ENCODE measurements around the gene FRMD4A. TPM values are rescaled to one million over a fixed set of nuclear protein-coding genes. Genes with fewer than 3 reads are reported as not detected.

FRMD4A gene
- total RNA-seq, 1 donor from 2014 or later: 23.7 TPM

GRCh38 chr10:14349081-14349480 is 18.4 kb upstream of the FRMD4A start:
- intact Hi-C loops (cut with DNase I): no loop called here
- DNase-seq (ENCODE audit: low spot score): no peak

GRCh38 chr10:14345262-14345661 is 14.5 kb upstream of the FRMD4A start:
- intact Hi-C loops (cut with DNase I): no loop called here
- DNase-seq (ENCODE audit: low spot score): no peak

DNA sequence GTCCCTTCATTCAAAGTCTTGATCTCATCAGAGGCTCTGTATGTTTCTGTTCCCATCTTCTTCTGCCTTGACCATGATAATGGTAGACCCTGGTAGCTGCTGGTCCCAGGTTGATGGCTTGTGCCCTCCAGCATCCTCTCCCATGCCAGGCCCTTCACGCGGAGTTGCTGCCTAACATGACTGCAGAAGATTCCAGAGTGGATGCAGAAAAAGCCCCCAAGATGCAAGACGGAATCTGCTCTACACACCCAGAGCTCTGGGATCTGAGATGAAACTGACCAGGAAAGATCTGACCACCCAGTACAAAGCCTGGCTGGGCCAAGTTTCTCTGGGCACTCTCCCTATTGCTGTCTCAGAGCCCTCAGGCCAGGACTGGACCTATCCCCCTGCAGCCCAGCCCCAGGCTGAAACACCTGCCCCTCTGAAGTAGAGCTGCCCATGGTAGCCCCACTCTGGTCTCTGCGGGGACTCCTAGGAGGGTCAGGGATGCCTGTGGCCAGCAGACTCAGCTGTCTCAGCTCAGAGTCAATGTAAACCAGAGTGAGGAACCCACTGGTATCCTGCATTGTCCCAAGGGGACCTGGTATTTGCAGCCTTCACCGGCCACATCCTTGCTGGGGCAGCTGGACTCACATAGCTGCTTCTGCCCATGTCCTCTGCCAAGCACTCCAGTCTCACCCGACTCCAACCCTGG is 9.5 kb upstream of the FRMD4A start:
- intact Hi-C loops (cut with DNase I): no loop called here
- DNase-seq (ENCODE audit: low spot score): no peak

- no peak for DNase-seq (ENCODE audit: low spot score)
- intact Hi-C loops (cut with DNase I): no loop called here
Measured at GRCh38 chr10:14336736-14337135, 6.0 kb upstream of the FRMD4A start.

DNA sequence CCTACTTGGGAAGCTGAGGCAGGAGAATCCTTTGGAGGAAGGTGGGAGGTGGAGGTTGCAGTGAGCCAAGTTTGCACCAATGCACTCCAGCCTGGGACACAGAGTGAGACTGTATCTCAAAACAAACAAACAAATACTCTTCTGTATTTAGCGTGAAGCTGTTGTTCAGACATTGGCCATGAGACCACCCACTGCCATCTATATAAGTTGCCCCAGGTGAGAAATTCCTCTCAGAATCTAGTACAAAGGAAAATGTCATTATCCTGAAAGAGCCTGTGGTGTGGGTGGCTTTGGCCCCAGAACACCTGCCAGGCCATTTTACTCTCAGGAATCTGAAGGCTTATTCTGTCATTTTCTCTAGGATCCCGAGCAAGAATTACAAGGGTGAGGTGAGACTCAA is 4.0 kb upstream of the FRMD4A start:
- no peak for DNase-seq (ENCODE audit: low spot score)
- intact Hi-C loops (cut with DNase I): no loop called here

GRCh38 chr10:14333606-14334005 is 2.9 kb upstream of the FRMD4A start:
- no peak for DNase-seq (ENCODE audit: low spot score)
- intact Hi-C loops (cut with DNase I): no loop called here

- DNase-seq (ENCODE audit: low spot score): no peak
- intact Hi-C loops (cut with DNase I): no loop called here
Measured at GRCh38 chr10:14332903-14333302, 2.2 kb upstream of the FRMD4A start.

DNA sequence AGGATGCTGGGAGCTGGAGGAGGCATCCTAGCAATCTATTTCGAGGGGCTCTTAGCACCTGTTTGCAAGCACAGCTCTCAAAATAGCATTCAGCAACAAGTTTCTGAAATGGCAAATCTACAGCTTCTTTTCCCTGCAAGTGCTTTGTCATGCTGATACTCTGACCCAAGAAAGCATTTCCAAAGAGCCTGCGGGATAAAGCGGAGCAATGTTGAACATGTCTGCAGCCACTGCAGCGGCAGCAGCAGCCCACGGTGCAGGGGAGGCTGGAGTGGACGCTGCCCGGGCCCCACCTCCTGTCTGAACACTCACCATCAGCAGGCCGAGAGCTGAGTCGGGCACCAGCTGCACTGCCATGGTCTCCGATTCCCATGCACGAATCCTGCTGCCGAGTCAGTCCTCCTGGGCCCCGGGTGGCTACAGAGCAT is 964 bp downstream of the FRMD4A start:
- DNase-seq (ENCODE audit: low spot score): no peak
- intact Hi-C loops (cut with DNase I): no loop called here

- no peak for DNase-seq (ENCODE audit: low spot score)
- intact Hi-C loops (cut with DNase I): no loop called here
Measured at GRCh38 chr10:14328881-14329672, 1.6 kb downstream of the FRMD4A start.

GRCh38 chr10:14327527-14327926 is 3.2 kb downstream of the FRMD4A start:
- intact Hi-C loops (cut with DNase I): no loop called here
- no peak for DNase-seq (ENCODE audit: low spot score)

- no peak for DNase-seq (ENCODE audit: low spot score)
- intact Hi-C loops (cut with DNase I): no loop called here
Measured at GRCh38 chr10:14326581-14326980, 4.1 kb downstream of the FRMD4A start.

DNA sequence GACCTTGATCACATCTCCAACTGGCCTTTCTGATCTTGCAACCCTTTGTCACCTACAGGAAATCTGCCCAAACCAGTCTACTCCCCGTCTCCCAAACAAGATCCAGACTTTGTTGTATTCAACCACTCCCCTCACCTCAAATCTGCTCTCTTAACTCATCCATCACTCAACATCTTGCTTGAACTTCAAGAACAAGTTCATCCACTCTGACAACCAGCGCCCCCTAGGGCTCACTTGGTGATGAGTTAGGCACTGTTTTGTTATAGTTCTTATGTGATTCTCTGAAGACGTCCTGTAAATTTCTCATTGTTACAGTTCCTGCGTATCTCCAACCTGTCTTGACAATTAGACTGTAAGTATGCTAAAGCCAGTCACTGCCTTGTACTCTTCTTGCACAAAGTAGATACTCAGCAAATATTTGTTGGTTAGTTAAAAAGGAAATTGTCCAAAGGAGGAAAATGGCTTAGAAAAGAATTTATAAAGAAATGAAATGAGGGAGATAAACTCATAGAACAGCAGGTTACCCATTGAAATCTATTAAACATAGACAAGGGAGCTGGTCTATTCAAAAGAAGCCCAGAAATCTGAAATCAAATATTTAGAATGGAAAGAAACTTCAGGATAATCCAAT is 5.3 kb downstream of the FRMD4A start:
- intact Hi-C loops (cut with DNase I): no loop called here
- DNase-seq (ENCODE audit: low spot score): no peak

GRCh38 chr10:14322526-14323188 is 8.1 kb downstream of the FRMD4A start:
- DNase-seq (ENCODE audit: low spot score): no peak
- intact Hi-C loops (cut with DNase I): no loop called here

GRCh38 chr10:14318007-14318406 is 12.7 kb downstream of the FRMD4A start:
- intact Hi-C loops (cut with DNase I): no loop called here
- no peak for DNase-seq (ENCODE audit: low spot score)

GRCh38 chr10:14312014-14312413 is 18.7 kb downstream of the FRMD4A start:
- DNase-seq (ENCODE audit: low spot score): no peak
- intact Hi-C loops (cut with DNase I): no loop called here

GRCh38 chr10:14311206-14311957 is 19.3 kb downstream of the FRMD4A start:
- intact Hi-C loops (cut with DNase I): no loop called here

DNA sequence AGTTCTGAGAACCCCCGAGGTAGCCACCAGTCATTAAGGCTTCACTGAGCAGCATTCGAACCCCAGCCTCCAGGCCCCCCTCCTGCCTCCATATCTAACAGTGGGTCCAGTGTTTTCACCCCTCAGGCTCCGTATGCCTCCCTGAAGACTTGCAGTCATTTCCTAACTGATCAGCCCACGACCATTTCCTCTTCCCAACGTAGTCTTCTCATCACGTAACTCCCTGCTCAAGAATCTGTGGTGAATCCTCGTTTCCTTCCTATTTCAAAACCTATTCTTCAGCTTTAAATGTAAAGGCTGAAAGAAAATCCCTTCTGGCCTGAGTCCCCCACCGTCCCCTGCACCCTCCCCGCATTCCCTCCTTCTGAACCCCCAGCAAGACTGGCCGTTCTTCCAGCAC is 21.1 kb downstream of the FRMD4A start:
- no peak for DNase-seq (ENCODE audit: low spot score)
- intact Hi-C loops (cut with DNase I): no loop called here

More at GRCh38 chr10:14311206-14311957, 19.3 kb downstream of the FRMD4A start:
- no peak for DNase-seq (ENCODE audit: low spot score)

DNA sequence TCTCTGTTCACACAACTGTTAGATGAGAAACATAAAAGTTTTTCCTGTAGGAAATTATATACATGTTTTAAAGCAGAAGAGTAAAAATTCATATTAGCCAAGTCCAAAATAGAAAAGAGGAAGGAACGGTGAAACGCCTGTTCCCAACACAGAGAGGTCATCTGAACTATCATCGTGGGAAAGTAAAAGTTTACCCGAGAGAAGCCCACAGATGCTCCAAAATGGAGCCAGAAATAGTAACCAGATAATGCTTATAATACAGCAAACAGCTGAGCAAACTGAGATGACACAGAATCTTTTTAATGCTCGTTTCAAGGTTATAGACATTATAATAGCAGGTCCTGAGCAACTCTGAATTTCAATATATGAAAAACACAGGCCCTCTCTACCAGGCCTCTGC is 24.5 kb downstream of the FRMD4A start:
- intact Hi-C loops (cut with DNase I): no loop called here
- DNase-seq (ENCODE audit: low spot score): no peak

DNA sequence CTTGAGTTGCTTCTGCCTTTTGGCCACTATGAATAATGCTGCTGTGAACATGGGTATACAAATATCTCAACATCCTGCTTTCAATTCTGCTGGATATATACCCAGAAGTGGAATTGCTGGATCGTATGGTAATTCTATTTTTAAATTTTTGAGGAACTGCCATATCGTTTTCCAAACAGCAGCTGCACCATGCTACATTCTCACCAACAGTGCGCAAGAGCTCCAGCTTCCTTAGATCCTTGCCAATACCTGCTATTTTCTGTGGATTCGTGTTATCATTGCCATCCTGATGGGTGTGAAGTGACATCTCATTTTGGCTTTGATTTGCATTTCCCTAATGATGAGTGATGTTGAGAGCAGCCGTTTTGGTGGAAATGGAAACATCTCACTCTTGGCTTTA is 26.7 kb downstream of the FRMD4A start:
- DNase-seq (ENCODE audit: low spot score): no peak
- intact Hi-C loops (cut with DNase I): no loop called here

DNA sequence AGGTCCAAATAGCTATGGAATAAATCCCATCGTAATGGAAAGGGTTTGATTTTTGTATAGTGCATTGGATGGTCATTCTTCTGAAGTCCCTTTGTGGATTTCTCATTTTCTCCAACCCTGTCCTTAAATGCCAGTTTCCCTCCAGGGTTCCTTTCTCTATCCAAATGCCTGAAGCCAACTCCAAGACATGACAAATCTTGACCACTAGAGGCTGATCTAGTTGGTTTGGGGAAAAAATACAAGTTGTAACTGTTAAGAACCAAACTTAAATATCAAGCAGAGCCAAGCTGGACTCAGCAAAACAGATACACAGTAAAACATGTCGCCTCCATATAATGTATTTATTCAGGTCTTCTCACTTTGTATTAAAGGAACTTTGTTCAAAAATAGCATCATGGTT is 28.7 kb downstream of the FRMD4A start:
- intact Hi-C loops (cut with DNase I): no loop called here
- DNase-seq (ENCODE audit: low spot score): no peak

All from cardiac septum (tissue), 1 donor.